ENCODE measurements around the gene SLC12A4. TPM values are rescaled to one million over a fixed set of nuclear protein-coding genes. Genes with fewer than 3 reads are reported as not detected.

The SLC12A4 gene
- total RNA-seq, 1 donor from 2014 or later: 121 TPM

- DNase-seq (ENCODE audit: low spot score): no peak
- intact Hi-C loops (cut with DNase I): loop anchor here (5.0 to 10.0 kb wide), 3 partner anchors 102 to 409 kb away; partner anchors contain the start of gene RIPOR1
Observed at GRCh38 chr16:67933805-67934204, 34.6 kb downstream of the SLC12A4 start.

- intact Hi-C loops (cut with DNase I): loop anchor here (5.0 to 10.0 kb wide), 3 partner anchors 100 to 408 kb away; partner anchors contain the start of gene RIPOR1
- no peak for DNase-seq (ENCODE audit: low spot score)
Observed at GRCh38 chr16:67932462-67932840, 36.0 kb downstream of the SLC12A4 start.

GRCh38 chr16:67931712-67932461, 36.5 kb downstream of the SLC12A4 start, which contains the start of gene CTRL:
Gene CTRL (minus strand): TSS chr16:67931862. CDS start chr16:67931852, 10 bp downstream.
- intact Hi-C loops (cut with DNase I): loop anchor here (5.0 to 10.0 kb wide), 3 partner anchors 100 to 407 kb away; partner anchors contain the start of gene RIPOR1
- no peak for DNase-seq (ENCODE audit: low spot score)

- intact Hi-C loops (cut with DNase I): loop anchor here (5.0 to 10.0 kb wide), 3 partner anchors 98 to 406 kb away; partner anchors contain the start of gene RIPOR1
- DNase-seq (ENCODE audit: low spot score): no peak
Observed at GRCh38 chr16:67930678-67931211, 37.7 kb downstream of the SLC12A4 start.

GRCh38 chr16:67930191-67930590, 38.2 kb downstream of the SLC12A4 start:
- DNase-seq (ENCODE audit: low spot score): no peak
- intact Hi-C loops (cut with DNase I): loop anchor here (5.0 to 10.0 kb wide), 3 partner anchors 98 to 405 kb away; partner anchors contain the start of gene RIPOR1

- no peak for DNase-seq (ENCODE audit: low spot score)
- intact Hi-C loops (cut with DNase I): loop anchor here (2.0 to 5.0 kb wide), 2 partner anchors 46 to 256 kb away; no protein-coding TSS in a partner anchor
Observed at GRCh38 chr16:67928561-67929364, 39.7 kb downstream of the SLC12A4 start.

GRCh38 chr16:67928147-67928546, 40.3 kb downstream of the SLC12A4 start:
- DNase-seq (ENCODE audit: low spot score): no peak
- intact Hi-C loops (cut with DNase I): loop anchor here (2.0 to 5.0 kb wide), 2 partner anchors 45 to 256 kb away; no protein-coding TSS in a partner anchor

GRCh38 chr16:67927131-67927941, 41.1 kb downstream of the SLC12A4 start:
- intact Hi-C loops (cut with DNase I): loop anchor here (2.0 to 5.0 kb wide), 2 partner anchors 111 to 255 kb away; no protein-coding TSS in a partner anchor
- DNase-seq (ENCODE audit: low spot score): no peak

GRCh38 chr16:67926181-67926750, 42.2 kb downstream of the SLC12A4 start:
- intact Hi-C loops (cut with DNase I): loop anchor here (2.0 to 5.0 kb wide), 2 partner anchors 109 to 254 kb away; no protein-coding TSS in a partner anchor
- no peak for DNase-seq (ENCODE audit: low spot score)

GRCh38 chr16:67924140-67924906, 44.1 kb downstream of the SLC12A4 start:
- no peak for DNase-seq (ENCODE audit: low spot score)
- intact Hi-C loops (cut with DNase I): no loop called here

GRCh38 chr16:67923414-67924116, 44.9 kb downstream of the SLC12A4 start:
- intact Hi-C loops (cut with DNase I): no loop called here
- no peak for DNase-seq (ENCODE audit: low spot score)

- DNase-seq (ENCODE audit: low spot score): no peak
- intact Hi-C loops (cut with DNase I): no loop called here
Observed at GRCh38 chr16:67922740-67923139, 45.7 kb downstream of the SLC12A4 start.

- DNase-seq (ENCODE audit: low spot score): no peak
- intact Hi-C loops (cut with DNase I): no loop called here
Observed at GRCh38 chr16:67922221-67922620, 46.2 kb downstream of the SLC12A4 start.

- no peak for DNase-seq (ENCODE audit: low spot score)
- intact Hi-C loops (cut with DNase I): no loop called here
Observed at GRCh38 chr16:67919622-67920221, 48.7 kb downstream of the SLC12A4 start.

GRCh38 chr16:67917852-67918236, 50.6 kb downstream of the SLC12A4 start:
- DNase-seq (ENCODE audit: low spot score): no peak
- intact Hi-C loops (cut with DNase I): no loop called here

- intact Hi-C loops (cut with DNase I): no loop called here
- no peak for DNase-seq (ENCODE audit: low spot score)
Observed at GRCh38 chr16:67917140-67917851, 51.1 kb downstream of the SLC12A4 start.
